Thyroid gland (tissue), 4 donors: Measurements from ENCODE around the gene ELFN1. TPM values are rescaled to one million over a fixed set of nuclear protein-coding genes. Genes with fewer than 3 reads are reported as not detected.

Source experiments
- DNase-seq, 2 donors: peaks; one replicate each; pipeline ENCODE4 v3.0.0-alpha.2; 2019
- H3K27ac ChIP-seq, 3 donors: fragments of 200-600 bp; sonication (generic); 1 replicate in 2 of 3; 2 replicates in 1 of 3; pipeline ENCODE4 v1.5.1; 2016 to 2019; ENCODE audit warnings: mild to moderate bottlenecking in 1 of 3, moderate library complexity in 1 of 3
- H3K27me3 ChIP-seq: fragments of 200-600 bp; sonication (generic); one replicate; pipeline ENCODE4 v1.5.1; 2019
- H3K36me3 ChIP-seq, 2 donors: fragments of 200-600 bp; sonication (generic); one replicate each; pipeline ENCODE4 v1.5.1; 2016 to 2019
- H3K4me1 ChIP-seq, 2 donors: fragments of 200-600 bp; sonication (generic); one replicate each; pipeline ENCODE4 v1.5.1; 2017 to 2019
- H3K4me3 ChIP-seq, 3 donors: fragments of 200-600 bp; sonication (generic); replicated peaks in 1 of 3; 1 replicate in 2 of 3; 2 replicates in 1 of 3; pipeline ENCODE4 v1.5.1; 2016; ENCODE audit warnings: mild to moderate bottlenecking in 1 of 3
- H3K9me3 ChIP-seq: fragments of 200-600 bp; sonication (generic); one replicate; pipeline ENCODE4 v1.5.1; 2017
- POLR2A ChIP-seq, 2 donors: fragments of 450-650 bp; IDR thresholded peaks; one replicate each; pipeline ENCODE4 v1.6.1; 2017; ENCODE audit warnings: antibody characterized with exemption in 2 of 2, mild to moderate bottlenecking in 2 of 2, moderate library complexity in 1 of 2
- WGBS, 2 donors: methylation state at CpG; one replicate each; pipeline ENCODE4 v1.1.5; 2017; 5-methylcytosine and 5-hydroxymethylcytosine counted together
- intact Hi-C: fragments of 100-400 bp; cut with DNase I; formaldehyde crosslinking; loops from one replicate; pipeline ENCODE4 v1.15.1; 2023
- total RNA-seq, 4 donors: library from RNA; depleted of rRNA; stranded (reverse); fragments of >200 nt; gene quantifications; one replicate each; pipeline ENCODE4 v1.2.3, GENCODE V29; 2016
- TF ChIP-seq, protein P1 (sequence below), 6 experiments: fragments of 200-600 bp in 3 of 6; fragments of 450-650 bp in 3 of 6; sonication (generic) in 3 of 6; IDR thresholded peaks; one replicate each; pipeline ENCODE4 v1.5.1; 2016 to 2019; ENCODE audit warnings: antibody characterized with exemption in 6 of 6, mild to moderate bottlenecking in 2 of 6, inconsistent platforms in 1 of 6, moderate library complexity in 1 of 6

Gene ELFN1
- total RNA-seq, 4 donors from 2014 or later: 0.11 to 0.96 (median 0.54) TPM

DNA sequence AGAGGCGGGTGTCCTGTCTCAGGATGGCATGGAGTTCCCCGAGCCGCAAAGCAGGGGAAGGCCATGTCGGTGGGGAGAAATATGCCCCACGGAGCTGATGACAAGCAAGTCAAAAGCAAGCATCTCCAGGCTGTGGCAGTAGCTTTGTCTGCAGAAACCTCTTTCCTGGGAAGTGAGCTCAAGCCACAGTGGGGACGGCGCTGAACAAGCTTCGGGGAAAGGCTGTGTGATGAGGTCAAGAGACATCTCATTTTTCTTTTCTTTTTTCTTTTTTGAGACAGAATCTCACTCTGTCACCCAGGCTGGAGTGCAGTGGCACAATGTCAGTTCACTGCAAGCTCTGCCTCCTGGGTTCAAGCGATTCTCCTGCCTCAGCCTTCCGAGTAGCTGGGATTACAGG, 62.6 kb downstream of the ELFN1 start:
- no peaks in the 10 kb centered on the region for H3K9me3 ChIP-seq
- 73 to 78% methylated on average over 10 of the region's 10 CpGs for WGBS, 2 donors
- TF ChIP-seq, protein P1, sequence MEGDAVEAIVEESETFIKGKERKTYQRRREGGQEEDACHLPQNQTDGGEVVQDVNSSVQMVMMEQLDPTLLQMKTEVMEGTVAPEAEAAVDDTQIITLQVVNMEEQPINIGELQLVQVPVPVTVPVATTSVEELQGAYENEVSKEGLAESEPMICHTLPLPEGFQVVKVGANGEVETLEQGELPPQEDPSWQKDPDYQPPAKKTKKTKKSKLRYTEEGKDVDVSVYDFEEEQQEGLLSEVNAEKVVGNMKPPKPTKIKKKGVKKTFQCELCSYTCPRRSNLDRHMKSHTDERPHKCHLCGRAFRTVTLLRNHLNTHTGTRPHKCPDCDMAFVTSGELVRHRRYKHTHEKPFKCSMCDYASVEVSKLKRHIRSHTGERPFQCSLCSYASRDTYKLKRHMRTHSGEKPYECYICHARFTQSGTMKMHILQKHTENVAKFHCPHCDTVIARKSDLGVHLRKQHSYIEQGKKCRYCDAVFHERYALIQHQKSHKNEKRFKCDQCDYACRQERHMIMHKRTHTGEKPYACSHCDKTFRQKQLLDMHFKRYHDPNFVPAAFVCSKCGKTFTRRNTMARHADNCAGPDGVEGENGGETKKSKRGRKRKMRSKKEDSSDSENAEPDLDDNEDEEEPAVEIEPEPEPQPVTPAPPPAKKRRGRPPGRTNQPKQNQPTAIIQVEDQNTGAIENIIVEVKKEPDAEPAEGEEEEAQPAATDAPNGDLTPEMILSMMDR (IDR thresholded peaks at IDR 0.05): no peak
- TF ChIP-seq POLR2A (IDR thresholded peaks at IDR 0.05): no peak

DNA sequence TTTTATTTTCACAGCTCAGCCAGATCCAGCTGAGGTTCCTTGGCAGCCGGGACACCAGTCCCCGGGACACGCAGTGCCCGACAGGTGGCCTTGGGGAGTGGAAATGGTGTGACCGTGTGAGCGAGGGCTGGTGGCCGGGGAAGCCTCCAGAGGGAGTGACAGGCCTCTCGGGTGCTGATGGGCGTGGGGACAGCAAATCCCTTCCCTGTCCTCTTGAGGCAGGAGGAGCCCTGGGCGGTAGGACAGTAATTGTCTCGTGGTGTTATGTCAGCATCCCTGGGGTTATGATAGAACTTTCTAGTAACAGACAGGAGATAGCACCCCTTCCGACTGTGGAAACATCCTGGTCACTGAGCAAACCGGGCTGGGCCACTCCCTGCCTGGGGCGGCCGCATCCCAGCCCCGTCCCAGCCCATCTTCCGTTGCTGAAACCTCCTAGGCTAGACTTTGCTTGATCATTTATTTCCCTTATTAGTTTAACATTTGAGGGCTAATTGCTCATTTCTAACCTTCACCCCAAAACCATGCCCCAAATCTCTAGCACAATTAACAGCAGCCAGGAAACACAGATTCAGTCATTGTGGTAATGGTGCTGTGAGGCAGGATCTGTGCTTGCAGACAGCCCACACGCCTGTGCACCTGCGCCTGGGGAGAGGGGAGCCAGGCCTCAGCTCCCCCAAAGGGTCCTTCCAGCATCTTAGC, 63.3 kb downstream of the ELFN1 start:
- Histone ChIP-seq H3K27ac (no peak overlapping the region), H3K9me3 (no peaks in the 10 kb centered on the region), H3K4me1 (no peaks in the 10 kb centered on the region), H3K27me3 (no peaks in the 10 kb centered on the region), H3K4me3 (no peak overlapping the region), H3K36me3 (no peaks in the 10 kb centered on the region)
- TF ChIP-seq POLR2A (IDR thresholded peaks at IDR 0.05): no peak
- TF ChIP-seq, protein P1 (IDR thresholded peaks at IDR 0.05): no peak
- DNase-seq: no peak
- intact Hi-C loops: no loop called here
- WGBS, 2 donors: 67 to 70% methylated on average over 18 to 19 of the region's 19 CpGs

More for the DNA sequence above, 62.6 kb downstream of the ELFN1 start:
- Histone ChIP-seq H3K36me3 (no peaks in the 10 kb centered on the region), H3K27ac (no peak overlapping the region), H3K4me3 (no peak overlapping the region), H3K4me1 (no peaks in the 10 kb centered on the region), H3K27me3 (no peaks in the 10 kb centered on the region)
- no peak for DNase-seq
- intact Hi-C loops: no loop called here

DNA sequence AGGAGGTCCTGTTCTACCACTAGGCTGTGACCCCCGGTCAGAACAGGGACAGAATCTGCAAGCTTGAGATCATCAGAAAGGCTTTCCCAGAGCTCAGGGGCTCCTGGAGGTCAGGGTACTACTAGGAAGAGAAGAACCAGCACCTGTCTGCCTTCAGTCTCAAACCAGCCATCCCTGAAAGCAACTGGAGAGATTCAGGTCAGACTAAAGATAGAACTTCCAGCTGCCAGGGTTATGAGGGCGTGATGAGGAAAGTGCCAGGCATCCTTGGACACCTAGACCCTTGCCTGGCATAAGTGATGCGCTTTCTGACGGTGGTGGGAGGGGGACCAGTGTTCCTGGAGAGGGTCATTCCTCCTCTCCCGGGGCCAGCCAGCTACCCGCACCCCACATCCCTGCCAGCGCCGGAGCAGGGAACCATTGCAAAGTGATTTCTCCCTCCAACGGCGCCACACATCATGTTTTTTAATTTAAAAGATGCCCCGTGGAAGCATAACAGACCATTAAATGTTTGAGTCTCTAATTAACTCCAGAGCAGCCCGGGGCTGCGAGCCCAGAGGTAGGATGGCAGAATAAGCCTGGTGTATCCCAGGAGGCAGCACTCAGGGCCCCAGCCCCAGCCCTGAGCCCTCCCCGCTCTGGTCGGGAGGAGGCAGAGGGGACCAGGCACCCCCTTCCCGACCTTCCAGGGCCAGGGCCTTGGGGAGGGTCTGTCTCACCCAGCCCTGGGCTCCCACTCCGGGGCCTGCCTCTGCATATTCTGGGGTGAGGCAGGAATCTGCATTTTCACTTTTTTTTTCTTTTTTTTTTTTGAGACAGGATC, 64.0 kb downstream of the ELFN1 start:
- intact Hi-C loops: no loop called here
- TF ChIP-seq, protein P1 (IDR thresholded peaks at IDR 0.05): no peak
- TF ChIP-seq POLR2A (IDR thresholded peaks at IDR 0.05): no peak
- Histone ChIP-seq H3K27ac (no peak overlapping the region), H3K36me3 (no peaks in the 10 kb centered on the region), H3K4me3 (no peak overlapping the region), H3K4me1 (no peaks in the 10 kb centered on the region), H3K27me3 (no peaks in the 10 kb centered on the region), H3K9me3 (no peaks in the 10 kb centered on the region)
- WGBS, 2 donors: 79 to 84% methylated on average over 16 to 17 of the region's 17 CpGs
- DNase-seq: no peak

DNA sequence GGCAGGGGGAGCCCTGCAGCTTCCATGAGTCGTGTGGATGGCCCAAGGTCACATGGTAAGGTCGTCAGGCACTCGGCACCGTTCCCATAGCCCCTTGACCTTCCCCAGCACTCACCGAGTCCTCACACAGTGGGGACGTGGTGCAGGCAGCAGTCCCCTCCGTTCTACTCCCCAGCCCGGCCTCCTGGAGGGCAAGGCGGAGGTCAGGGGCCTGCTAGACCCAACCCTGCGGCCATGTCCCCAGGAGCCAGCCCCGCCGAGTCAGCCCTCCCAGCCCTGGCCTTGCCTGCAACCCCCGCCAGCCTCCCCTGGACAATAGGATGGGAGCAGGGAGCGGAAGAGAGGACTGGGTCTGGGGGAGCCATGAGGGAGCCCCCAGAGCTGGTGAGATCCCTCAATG, 65.2 kb downstream of the ELFN1 start:
- H3K27ac ChIP-seq: no peak overlapping the region
- H3K36me3 ChIP-seq: no peaks in the 10 kb centered on the region
- WGBS, 2 donors: 68% methylated on average over 13 of the region's 14 CpGs; no CpG with 5 or more reads in 1 of the 2 donors
- no peak for DNase-seq
- TF ChIP-seq, protein P1 (IDR thresholded peaks at IDR 0.05): no peak
- H3K27me3 ChIP-seq: no peaks in the 10 kb centered on the region
- intact Hi-C loops: no loop called here
- no peaks in the 10 kb centered on the region for H3K9me3 ChIP-seq
- H3K4me3 ChIP-seq: no peak overlapping the region
- no peaks in the 10 kb centered on the region for H3K4me1 ChIP-seq
